GM21526 (cell line): ENCODE data around the gene AJAP1.

Experiments
- ATAC-seq: cut with Tn5 transposase; IDR thresholded peaks from one replicate; pipeline ENCODE4 v1.9.1; 2021; ENCODE audit warnings: moderate library complexity; ENCODE audit not compliant: unreplicated experiment, low FRiP score

The AJAP1 gene

GRCh38 chr1:4678066-4678717, 23.8 kb downstream of the AJAP1 start:
- no peak for ATAC-seq

DNA sequence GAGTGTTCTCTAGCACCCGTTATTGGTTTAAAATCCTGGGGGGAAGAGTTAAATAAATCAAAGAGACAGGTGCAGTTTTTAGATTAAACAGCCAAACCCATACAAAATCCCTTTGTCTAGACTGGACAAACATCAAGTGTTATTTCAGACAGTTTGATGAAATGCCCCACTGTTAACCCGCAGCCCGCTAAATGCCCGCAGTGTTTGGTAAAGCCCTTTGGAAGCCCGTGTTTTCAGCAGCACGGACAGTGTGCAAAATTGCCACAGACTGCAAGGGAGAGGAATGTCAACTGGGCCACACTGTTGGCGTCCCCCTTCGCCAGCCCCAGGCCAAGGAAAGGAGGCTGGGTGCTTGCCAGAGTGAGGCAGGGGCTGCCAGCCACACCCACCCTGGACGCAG, 26.6 kb downstream of the AJAP1 start:
- no peak for ATAC-seq

DNA sequence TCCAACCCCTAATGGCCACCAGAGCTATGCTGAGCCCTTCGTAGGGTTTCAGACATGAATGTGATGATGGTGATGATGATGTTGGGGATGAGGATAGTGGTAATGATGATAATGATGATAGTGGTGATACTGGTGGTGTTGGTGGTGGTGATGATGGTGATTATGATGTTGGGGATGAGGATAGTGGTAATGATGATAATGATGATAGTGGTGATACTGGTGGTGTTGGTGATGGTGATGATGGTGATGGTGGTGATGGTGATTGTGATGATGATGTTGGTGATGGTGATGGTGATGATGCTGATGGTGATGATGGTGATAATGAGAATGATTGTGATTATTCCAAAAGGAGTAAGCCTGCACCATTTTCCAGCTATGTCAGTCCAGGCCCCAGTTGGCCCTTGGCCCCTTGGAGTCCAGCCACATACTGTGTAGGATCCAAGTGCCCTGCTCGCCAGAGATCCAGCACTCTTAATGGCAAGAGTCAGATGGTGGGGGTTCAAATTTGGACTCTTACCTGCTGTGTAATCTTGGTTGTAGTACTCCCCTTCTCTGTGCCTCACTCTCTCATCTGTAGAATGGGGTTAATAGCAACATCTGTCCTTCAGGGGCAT, 28.3 kb downstream of the AJAP1 start:
- no peak for ATAC-seq

DNA sequence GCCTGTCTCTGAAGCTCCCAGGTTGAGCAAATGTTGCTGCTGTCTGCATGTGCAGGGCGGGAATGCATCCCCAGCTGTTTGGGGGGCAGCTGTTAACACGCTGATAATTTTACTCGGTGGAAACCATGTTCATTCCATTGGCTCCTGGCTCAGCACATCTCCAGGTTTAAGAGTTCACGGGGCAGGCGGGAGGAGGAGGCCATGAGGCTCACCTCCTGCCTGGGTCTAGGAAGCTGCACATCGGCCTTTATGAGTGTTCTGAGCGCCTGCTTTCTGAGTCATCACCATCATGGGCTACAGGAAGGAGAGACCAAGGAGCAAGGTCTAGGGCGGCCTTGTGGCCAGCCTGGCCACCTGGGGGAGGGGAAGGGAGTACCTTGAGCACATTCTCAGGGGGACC, 29.7 kb downstream of the AJAP1 start:
- ATAC-seq, result no peak

DNA sequence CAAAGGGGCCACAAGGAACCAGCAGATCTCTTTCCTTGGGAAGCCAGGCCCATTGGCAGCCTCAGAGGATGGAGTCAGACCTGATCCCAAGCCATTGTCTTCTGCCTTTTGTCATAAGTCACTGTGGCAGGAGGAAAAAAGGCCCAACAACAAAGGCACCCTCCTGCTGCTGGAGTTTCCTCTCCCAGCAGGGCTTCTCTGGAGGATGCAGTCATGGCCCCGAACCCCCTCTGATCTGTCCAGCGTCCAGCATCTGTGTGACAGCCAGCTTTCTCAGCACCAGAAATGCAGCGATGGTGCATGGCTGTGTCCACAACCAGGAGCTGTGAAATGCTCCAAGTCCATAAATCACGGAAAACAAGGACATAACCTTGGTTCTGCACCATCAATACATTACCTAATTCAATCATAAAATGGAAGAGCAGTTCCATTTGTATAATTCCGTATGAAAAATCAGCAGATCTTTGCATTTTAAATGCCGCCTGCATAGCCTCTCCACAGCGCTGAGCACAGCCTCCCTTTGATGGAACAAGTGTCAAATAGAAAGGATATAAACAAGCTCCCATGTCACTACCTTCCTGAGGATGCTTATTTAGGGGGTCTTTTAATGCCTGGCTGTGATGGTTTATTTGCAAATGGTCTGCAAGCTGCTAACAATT, 30.6 kb downstream of the AJAP1 start:
- ATAC-seq, result no peak

DNA sequence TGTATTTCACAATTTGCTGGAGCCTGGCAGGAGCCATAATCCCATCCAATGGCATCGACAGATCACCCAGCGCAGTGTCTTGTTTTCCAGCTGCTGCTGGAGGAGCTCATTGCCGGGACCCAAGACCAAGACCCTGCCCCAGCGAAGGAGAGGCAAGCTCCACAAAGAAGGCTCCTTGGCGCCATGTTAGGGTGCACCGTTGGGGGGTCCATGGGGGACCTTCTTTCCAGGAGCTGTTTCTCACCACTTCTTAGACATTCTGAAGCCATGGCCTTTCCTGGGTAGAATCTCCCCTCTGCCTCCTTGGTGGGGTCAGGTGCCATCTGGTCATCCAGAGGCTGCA, 31.1 kb downstream of the AJAP1 start:
- no peak for ATAC-seq

GRCh38 chr1:4687943-4688342, 33.5 kb downstream of the AJAP1 start:
- ATAC-seq, result no peak

DNA sequence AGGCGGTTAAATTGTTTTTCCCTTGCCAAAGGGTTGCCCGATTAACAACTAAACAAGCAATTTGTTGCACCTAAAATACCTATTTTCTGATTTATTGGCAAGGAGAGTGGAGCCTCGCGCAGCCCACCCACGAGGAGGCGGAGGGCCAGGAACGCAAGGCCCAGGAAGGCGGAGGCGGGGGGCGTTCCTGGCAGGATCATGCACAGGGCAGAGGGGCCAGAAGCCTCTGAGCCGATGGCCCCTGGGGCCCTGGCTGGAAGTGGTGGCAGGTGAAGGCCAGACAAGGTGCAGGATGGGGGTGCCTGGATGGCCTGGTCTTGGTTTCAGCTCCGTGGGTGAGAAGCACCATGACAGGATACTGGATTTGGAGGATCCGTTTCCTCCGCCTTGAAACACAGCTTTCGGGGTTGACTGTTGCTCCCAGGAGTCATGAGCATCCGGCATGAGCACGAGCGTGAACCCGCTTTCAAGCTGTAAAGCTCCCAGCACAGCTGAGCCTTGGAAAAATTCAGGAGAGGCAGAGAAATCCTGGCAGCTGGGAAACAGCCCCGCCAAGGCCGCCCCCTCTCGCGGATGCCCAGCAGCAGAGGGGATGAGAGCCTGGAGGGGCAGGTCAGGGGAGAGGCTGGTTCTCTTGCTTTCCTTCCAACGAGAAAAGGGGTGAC, 35.0 kb downstream of the AJAP1 start:
- no peak for ATAC-seq

DNA sequence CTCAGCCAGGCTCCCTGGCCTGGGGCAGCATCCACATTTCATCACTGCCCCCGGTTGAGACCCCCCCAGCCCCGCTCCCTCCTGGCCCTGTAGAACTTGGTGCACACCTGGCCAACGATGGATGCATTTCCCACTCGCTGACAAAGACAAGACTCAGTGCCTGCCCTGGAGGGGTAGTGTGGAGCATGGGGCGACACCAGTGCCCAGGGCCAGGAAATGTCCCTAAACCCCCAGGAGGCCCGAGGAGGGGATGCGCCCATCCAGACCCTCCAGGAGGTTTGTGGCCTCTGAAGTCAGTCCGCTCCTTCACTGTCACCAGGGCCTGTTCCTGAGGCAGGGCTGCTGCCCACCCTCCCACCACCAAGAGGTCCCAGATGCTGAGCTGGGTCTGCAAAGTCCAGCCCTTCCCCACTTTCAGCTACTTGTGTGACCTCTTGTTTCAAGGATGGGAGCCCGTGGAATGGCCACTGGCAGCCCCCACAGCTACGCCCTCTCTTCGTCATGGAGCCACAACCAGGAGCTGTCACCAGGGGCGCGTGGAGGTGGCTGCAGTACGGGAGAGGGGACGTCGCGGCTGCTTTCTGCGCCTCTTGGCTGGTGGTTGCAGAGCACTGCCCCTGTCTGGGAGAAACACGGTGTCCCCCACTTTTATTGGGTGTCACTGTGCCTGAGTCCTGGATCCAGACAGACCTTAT, 35.7 kb downstream of the AJAP1 start:
- no peak for ATAC-seq

GRCh38 chr1:4690951-4691675, 36.7 kb downstream of the AJAP1 start:
- no peak for ATAC-seq

DNA sequence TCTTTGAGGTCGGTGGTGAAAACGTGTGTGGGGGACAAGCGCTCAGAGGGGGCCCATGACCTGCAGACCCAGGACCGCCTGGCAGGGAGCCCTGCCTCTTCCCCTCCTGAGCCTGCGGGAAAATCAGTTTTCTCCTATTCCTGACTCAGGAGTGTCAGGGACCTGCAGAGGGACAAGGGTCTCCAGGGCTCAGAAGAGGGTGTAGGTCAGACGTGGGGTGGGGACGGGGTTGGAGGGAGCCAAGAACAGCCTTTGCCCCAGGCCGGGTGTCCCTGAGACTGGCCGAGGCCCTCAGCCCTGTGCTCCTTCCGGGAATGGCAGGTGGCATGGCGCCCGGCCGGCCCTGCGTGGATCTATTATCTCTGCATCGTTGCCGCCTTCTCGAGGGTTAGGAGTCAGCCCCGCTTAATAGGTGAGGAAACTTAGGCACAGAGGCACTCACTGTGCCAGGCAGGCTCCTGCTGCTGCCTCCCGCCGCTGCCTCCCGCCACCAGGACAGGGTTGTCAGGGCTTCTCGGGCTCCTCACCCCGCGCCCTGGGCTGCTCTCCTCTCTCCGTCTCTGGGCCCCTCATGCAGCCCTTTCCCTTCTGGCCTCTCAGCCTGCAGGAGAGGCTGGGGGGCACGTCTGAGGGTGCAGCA, 37.5 kb downstream of the AJAP1 start:
- ATAC-seq, result no peak

DNA sequence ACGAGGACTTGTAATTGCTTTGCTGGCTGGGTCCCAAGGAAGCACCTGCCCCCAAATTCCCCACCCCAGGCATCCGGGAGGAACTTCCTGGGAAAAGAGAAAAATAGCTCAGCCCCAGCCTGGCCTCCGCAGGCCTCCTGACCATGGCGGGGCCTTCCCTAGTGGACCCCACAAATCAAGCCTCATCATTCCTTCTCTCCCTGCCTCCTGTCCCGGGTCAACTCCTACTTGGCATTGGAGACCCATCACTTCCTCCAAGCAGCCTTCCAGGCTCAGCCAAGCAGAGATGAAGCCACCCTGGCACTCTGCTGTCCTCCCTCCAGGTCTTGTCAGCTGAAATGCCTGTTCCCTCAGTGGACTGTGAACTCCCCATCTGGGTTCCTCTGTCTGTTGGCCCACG, 38.0 kb downstream of the AJAP1 start:
- no peak for ATAC-seq

GRCh38 chr1:4693331-4693730, 38.9 kb downstream of the AJAP1 start:
- ATAC-seq, result no peak

- ATAC-seq, result no peak
Observed at GRCh38 chr1:4693891-4694290, 39.5 kb downstream of the AJAP1 start.

GRCh38 chr1:4694492-4694891, 40.1 kb downstream of the AJAP1 start:
- ATAC-seq, result no peak

DNA sequence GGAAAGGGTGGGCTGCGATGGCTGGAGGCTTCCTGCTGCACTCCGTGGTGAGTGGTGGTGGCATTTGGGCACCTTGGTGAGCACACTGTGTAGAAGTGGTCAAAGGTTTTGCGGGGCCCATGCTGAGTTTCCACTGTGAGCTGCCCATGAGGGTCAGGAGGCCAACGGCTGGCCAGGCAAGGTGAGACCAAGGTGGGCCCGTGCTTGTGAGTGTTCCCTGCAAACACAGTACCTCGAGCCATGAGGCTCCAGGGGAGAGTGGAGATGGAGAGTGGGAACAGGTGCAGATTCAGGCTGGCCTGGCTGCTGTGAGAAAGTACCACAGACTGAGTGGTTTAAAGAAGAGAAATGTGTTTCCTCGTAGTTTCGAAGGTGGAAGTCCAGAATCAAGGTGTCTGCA, 40.8 kb downstream of the AJAP1 start:
- no peak for ATAC-seq

- no peak for ATAC-seq
Observed at GRCh38 chr1:4696161-4696745, 41.8 kb downstream of the AJAP1 start.

DNA sequence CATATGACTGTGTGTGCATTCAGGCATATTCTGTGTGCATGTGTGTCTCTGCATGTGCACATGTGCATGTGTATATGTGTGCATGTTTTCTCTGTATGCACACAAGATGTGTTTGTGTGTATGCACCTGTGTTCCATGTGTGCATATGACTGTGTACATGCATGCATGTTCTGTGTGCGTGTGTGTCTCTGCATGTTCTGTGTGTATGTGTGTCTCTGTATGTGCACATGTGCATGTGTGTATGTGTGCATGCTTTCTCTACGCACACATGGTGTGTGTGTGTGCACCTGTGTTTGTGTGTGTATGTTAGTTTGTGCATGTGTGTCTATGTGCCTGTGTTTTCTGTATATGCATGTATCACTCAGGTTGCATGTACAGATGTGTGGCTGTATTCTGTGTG, 42.3 kb downstream of the AJAP1 start:
- ATAC-seq, result no peak

DNA sequence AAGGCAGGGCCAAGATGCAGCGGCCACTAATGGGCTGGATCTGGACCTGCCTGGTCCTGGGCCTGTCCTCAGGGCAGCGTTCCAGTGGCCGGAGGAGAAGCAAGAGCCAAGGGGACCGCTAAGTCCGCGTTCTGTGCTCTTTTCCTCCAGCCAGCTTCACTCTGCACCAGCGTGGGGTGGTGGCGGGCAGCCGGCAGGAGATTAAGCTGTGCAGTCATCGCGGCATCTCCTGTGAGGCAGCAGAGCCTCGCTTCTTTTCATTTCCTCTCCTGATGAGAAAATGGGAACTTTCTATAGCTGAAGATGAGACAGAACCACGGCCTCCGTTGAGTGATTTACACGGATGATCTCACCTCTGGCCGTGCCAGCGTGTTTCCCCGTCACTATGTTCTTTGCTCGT, 43.4 kb downstream of the AJAP1 start:
- ATAC-seq, result no peak

- no peak for ATAC-seq
Observed at GRCh38 chr1:4698911-4699310, 44.5 kb downstream of the AJAP1 start.
